Cardiac septum (tissue), 1 donor: Measurements from ENCODE around the gene ZBTB1. TPM values are rescaled to one million over a fixed set of nuclear protein-coding genes. Genes with fewer than 3 reads are reported as not detected.

Source experiments
- DNase-seq: peaks from one replicate; pipeline ENCODE4 v3.0.0-alpha.2; 2020; ENCODE audit warnings: low spot score
- intact Hi-C: fragments of 100-400 bp; cut with DNase I; formaldehyde crosslinking; loops from one replicate; pipeline ENCODE4 v1.14.0; 2022
- long read RNA-seq: library from polyadenylated mRNA; unstranded; transcript quantifications from one replicate; pipeline ENCODE4 v2.0.0, GENCODE V29; 2021
- total RNA-seq: library from RNA; stranded (reverse); fragmentation: NEBNext Ultra II Directional; extraction: Animal tissue kit (Norgen Biotek cat#: 25700); gene quantifications from one replicate; pipeline ENCODE4 v1.2.1, GENCODE V29; 2021
- donor health status: DM: no; HTN: no; CAD: no.

Gene ZBTB1
- total RNA-seq = 25.4 TPM
- long read RNA-seq, full-length matches to known transcripts = 4 of 23 reads
- long read RNA-seq, partial matches to known transcripts = 13 of 23 reads
- long read RNA-seq, other reads (novel, unspliced or antisense) = 6 of 23 reads

GRCh38 chr14:64504310-64504896 lies at the start of gene ZBTB1:
Gene ZBTB1 (plus strand): TSS chr14:64504770. CDS start chr14:64521505, 16,735 bp downstream.
- DNase-seq = peak; percentile 92
- intact Hi-C loops = loop anchor here (5.0 kb wide), 1 partner anchor 62 kb away; no protein-coding TSS in a partner anchor

- no peak for DNase-seq
- intact Hi-C loops = no loop called here
Observed at GRCh38 chr14:64459405-64460136, 45.0 kb upstream of the ZBTB1 start.

- intact Hi-C loops = no loop called here
- DNase-seq = no peak
Observed at GRCh38 chr14:64461221-64461620, 43.3 kb upstream of the ZBTB1 start.

DNA sequence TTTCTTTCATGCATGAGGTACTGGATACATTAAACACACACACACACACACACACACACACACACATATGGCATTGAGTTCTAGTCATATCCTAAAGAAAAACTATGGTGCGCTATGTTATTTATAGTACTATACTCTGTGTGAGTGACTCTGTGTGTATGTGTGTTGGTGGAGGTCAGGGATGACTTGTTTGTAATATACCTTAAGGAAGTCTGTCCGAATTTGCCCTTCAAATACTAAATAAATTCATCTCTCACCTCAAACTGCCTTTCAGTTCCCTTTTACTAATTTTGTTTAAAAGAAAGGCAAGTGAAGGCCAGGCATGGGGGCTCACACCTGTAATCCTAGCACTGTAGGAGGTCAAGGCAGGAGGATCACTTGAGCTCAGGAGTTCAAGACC lies 41.4 kb upstream of the ZBTB1 start:
- intact Hi-C loops = no loop called here
- DNase-seq = no peak

- intact Hi-C loops = no loop called here
Observed at GRCh38 chr14:64463873-64464272, 40.7 kb upstream of the ZBTB1 start.

GRCh38 chr14:64464651-64465050 lies 39.9 kb upstream of the ZBTB1 start:
- no peak for DNase-seq
- intact Hi-C loops = no loop called here

More at GRCh38 chr14:64463873-64464272, 40.7 kb upstream of the ZBTB1 start:
- no peak for DNase-seq

- intact Hi-C loops = no loop called here
- peak; percentile 79 for DNase-seq
Observed at GRCh38 chr14:64465191-64465822, 39.3 kb upstream of the ZBTB1 start, which contains the start of gene AKAP5. Gene AKAP5 (plus strand): TSS chr14:64465499. CDS start chr14:64468395, 2,896 bp downstream.

DNA sequence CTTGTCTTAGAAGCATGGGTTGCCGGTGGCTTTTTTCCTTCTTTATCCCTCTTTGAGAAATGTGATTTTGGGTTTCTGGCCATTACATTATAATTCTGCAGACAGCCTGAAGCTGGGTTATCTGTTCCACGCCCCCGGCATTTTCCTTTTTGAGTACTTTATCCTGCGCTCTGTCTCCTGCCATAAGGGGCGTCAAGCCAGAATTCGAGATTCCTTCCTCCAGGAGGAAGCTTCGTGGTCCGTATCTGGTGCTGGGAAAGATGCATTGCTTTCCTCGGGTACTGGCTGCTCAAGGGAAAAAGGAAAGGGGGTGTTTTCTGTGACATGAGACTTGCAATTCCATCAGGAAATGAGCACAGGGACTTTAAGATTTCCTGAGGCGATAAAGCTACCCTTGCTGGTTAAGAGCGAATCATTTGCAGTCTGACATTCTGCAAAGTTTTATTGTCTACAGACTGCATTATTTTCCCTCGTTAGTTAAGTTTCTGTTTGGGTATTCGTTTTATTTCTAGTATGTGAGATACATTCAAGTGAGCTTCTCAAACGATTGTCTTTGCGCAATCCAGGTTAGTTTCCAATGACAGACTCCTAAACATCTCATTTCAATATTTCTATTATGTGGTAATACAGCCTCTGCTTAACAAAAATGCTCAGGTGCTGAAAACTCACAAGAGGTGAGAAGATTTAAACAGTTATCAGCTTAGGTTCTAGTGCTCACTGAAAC lies 38.6 kb upstream of the ZBTB1 start:
- intact Hi-C loops = no loop called here
- DNase-seq = no peak

DNA sequence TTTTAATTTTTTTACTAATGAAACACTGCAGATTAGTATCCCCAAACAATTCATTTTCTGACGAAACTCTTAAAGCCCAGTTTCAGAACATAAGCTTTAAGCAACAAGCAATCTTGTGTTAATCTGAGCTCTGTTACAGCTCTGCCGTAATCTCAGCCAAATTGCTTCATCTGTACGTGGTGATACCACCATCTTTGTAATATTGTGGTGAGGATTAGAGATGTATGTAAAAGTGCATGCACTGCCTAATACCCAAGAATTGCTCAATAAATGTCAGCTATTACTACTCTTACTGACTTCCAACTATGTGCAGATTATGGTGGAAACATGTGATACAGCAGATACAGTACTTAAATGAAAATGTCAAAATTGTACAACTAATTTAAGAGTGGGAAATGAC lies 37.5 kb upstream of the ZBTB1 start:
- DNase-seq = no peak
- intact Hi-C loops = no loop called here

GRCh38 chr14:64467566-64467965 lies 37.0 kb upstream of the ZBTB1 start:
- intact Hi-C loops = no loop called here

GRCh38 chr14:64468451-64468850 lies 36.1 kb upstream of the ZBTB1 start:
- DNase-seq = no peak
- intact Hi-C loops = no loop called here

More at GRCh38 chr14:64467566-64467965, 37.0 kb upstream of the ZBTB1 start:
- no peak for DNase-seq

DNA sequence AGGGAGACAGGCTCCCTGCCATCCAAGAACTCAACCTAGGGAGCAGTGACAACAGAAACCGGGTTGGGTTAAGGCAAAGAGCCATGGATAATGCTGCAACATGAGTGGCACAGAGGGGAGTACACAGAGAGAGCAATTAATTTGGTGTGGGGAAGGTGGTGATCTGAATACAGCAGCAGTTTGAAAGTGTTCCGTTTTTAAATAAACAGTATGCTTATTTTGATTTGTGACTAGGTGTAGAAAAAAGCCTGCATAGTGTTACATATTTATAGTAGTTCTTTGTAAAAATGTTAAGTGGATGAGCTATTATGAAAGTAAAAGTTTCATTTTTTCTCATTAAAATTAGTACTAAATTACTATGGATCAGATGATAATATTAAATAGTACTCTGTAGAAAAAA lies 30.5 kb upstream of the ZBTB1 start:
- DNase-seq = no peak
- intact Hi-C loops = no loop called here

DNA sequence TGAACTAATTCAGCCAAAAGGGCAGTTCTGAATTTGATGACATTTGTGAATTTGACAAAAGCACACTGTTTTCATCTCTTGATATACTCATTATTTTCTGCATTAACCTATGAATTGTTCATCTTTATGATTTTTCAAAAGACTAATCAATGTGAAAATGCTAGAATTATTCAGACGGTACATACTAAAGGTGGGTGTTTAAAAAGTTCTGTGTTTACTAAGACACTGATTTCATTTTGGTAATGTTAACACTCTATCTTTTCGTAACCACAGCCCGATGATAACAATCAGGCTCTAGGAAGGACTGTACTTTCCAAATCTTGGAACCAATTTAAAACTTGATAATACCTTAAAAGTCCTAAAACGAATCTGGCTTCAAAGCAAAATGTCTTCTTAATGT lies 29.9 kb upstream of the ZBTB1 start:
- intact Hi-C loops = loop anchor here (5.0 kb wide), 2 partner anchors 42 to 132 kb away; no protein-coding TSS in a partner anchor

DNA sequence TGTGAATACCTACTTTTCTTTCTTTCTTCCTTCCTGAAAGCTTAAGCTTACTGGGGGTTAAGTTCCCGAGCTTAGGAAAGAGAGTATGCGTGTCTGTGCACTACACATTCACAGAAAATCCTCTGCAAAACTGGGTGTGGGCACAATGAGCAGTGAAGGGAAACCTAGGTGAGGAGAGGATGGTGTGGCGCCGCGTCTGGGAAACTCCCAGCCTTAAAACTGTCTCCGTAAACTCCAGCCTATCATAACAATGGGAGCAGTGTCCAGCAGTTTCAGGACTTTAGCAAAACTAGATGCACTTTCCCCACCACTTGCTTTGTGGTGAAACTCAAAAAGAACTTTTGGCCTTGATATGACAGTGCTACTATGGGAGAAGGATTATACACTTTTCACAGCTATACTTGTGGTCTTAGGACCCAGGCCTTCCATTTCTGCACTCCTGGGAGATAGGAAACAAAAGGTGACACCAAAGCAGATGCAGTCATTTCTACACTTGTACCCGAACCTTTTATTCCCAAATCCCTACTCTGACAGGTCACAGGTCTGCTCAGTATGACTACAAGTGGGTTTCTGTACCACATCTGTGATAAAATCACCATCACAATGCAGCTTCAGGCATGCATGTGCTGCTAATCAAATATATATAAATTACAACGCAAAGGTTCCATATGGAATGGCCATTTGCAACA lies 28.8 kb upstream of the ZBTB1 start:
- DNase-seq = no peak
- intact Hi-C loops = loop anchor here (5.0 kb wide), 2 partner anchors 43 to 133 kb away; no protein-coding TSS in a partner anchor

More for the DNA sequence above, 29.9 kb upstream of the ZBTB1 start:
- DNase-seq = no peak

DNA sequence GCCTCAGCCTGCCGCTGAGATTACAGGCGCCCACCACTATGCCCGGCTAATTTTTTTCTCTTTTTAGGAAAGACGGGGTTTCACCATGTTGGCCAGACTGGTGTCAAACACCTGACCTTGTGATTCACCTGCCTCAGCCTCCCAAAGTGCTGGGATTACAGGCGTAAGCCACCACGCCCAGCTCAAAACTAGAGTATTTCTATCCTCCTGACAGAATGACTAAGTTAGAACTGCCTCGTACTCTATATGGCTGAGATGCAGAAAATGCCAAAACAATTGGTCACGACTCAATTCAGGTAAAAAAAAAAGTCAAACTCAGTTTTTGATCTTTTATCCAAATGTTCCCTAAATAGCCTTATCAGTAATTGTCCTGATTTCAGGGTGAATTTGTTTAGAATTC lies 28.1 kb upstream of the ZBTB1 start:
- DNase-seq = no peak
- intact Hi-C loops = loop anchor here (5.0 kb wide), 2 partner anchors 44 to 134 kb away; no protein-coding TSS in a partner anchor

- DNase-seq = no peak
- intact Hi-C loops = loop anchor here (5.0 kb wide), 2 partner anchors 46 to 136 kb away; no protein-coding TSS in a partner anchor
Observed at GRCh38 chr14:64478634-64479250, 25.8 kb upstream of the ZBTB1 start.

DNA sequence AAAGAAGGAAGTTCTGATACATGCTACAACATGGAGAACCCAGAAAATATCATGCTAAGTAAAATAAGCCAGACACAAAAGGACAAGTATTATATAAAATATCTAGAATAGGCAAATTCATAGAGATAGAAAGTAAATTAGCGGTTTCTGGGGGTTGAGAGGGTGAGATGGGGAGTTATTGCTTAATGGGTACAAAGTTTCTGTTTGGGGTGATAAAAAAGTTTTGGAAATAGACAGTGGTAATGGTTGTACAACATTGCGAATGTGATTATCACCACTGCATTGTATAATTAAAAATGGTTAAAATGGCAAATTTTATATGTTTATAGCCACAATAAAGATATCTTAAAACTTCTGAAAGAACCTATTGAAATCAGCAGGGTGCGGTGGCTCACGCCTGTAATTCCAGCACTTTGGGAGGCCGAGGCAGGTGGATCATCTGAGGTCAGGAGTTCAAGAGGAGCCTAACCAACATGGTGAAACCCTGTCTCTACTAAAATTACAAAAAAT lies 15.9 kb upstream of the ZBTB1 start:
- DNase-seq = no peak
- intact Hi-C loops = no loop called here

GRCh38 chr14:64491637-64492036 lies 12.9 kb upstream of the ZBTB1 start:
- intact Hi-C loops = no loop called here
- no peak for DNase-seq
